Trophoblast cell (in vitro differentiated cells and primary cell): Measurements from ENCODE around the gene SMO.
"Not testable (repeated sequence)": the region's sequence is repeated elsewhere in the genome, so short reads cannot be mapped to it uniquely, and the experiment has no call there.

Source experiments
- DNase-seq, 2 donors: peaks; one replicate each; pipeline ENCODE4 v3.0.0-alpha.2; 2016
- H2AFZ ChIP-seq: 2 replicates; pipeline ENCODE4 v1.6.1; 2013; ENCODE audit warnings: low read length, moderate library complexity, mild to moderate bottlenecking; ENCODE audit not compliant: insufficient read depth, poor library complexity
- H2AK5ac ChIP-seq: 2 replicates; pipeline ENCODE4 v1.6.1; 2013; ENCODE audit warnings: mild to moderate bottlenecking, low read length
- H2BK120ac ChIP-seq: 2 replicates; pipeline ENCODE4 v1.6.1; 2013; ENCODE audit warnings: low read length, mild to moderate bottlenecking, moderate library complexity; ENCODE audit not compliant: insufficient read depth, poor library complexity
- H2BK12ac ChIP-seq: 2 replicates; pipeline ENCODE4 v1.6.1; 2013; ENCODE audit warnings: mild to moderate bottlenecking, low read length, moderate library complexity
- H2BK5ac ChIP-seq: 2 replicates; pipeline ENCODE4 v1.6.1; 2013; ENCODE audit warnings: low read length, low read depth, moderate library complexity, mild to moderate bottlenecking; ENCODE audit not compliant: poor library complexity
- H3K14ac ChIP-seq: 2 replicates; pipeline ENCODE4 v1.6.1; 2013; ENCODE audit warnings: mild to moderate bottlenecking, low read length
- H3K18ac ChIP-seq: 2 replicates; pipeline ENCODE4 v1.6.1; 2013; ENCODE audit warnings: mild to moderate bottlenecking, low read length
- H3K23ac ChIP-seq: 2 replicates; pipeline ENCODE4 v1.6.1; 2013; ENCODE audit warnings: low read length
- H3K27ac ChIP-seq: 2 replicates; pipeline ENCODE4 v1.5.1; 2013; ENCODE audit warnings: low read depth, mild to moderate bottlenecking, inconsistent platforms, low read length, moderate library complexity
- H3K27me3 ChIP-seq: 2 replicates; pipeline ENCODE4 v1.6.1; 2013; ENCODE audit warnings: inconsistent platforms, mild to moderate bottlenecking, low read length, moderate library complexity; ENCODE audit not compliant: insufficient read depth
- H3K36me3 ChIP-seq, 2 experiments: 1 replicate in 1 of 2; 2 replicates in 1 of 2; pipeline ENCODE4 v1.6.1; 2013; ENCODE audit warnings: low read length in 2 of 2, mild to moderate bottlenecking in 2 of 2, moderate library complexity in 1 of 2; ENCODE audit not compliant: insufficient read depth in 2 of 2, control insufficient read depth in 1 of 2
- H3K4ac ChIP-seq: 2 replicates; pipeline ENCODE4 v1.6.1; 2013; ENCODE audit warnings: low read depth, mild to moderate bottlenecking, low read length, moderate library complexity
- H3K4me1 ChIP-seq, 2 experiments: 1 replicate in 1 of 2; 2 replicates in 1 of 2; pipeline ENCODE4 v1.6.1; 2013; ENCODE audit warnings: low read length in 2 of 2, mild to moderate bottlenecking in 2 of 2, moderate library complexity in 1 of 2; ENCODE audit not compliant: insufficient read depth in 2 of 2, control insufficient read depth in 1 of 2
- H3K4me2 ChIP-seq: 2 replicates; pipeline ENCODE4 v1.6.1; 2013; ENCODE audit warnings: inconsistent platforms, mild to moderate bottlenecking, low read length, moderate library complexity
- H3K4me3 ChIP-seq: 2 replicates; pipeline ENCODE4 v1.5.1; 2013; ENCODE audit warnings: mild to moderate bottlenecking, low read depth, low read length, inconsistent platforms
- H3K79me1 ChIP-seq: one replicate; pipeline ENCODE4 v1.6.1; 2013; ENCODE audit warnings: low read length
- H3K79me2 ChIP-seq: 2 replicates; pipeline ENCODE4 v1.6.1; 2013; ENCODE audit warnings: low read length, mild to moderate bottlenecking; ENCODE audit not compliant: control insufficient read depth, insufficient read depth, poor library complexity
- H3K9ac ChIP-seq: 2 replicates; pipeline ENCODE4 v1.6.1; 2013; ENCODE audit warnings: mild to moderate bottlenecking, low read length
- H3K9me3 ChIP-seq: 2 replicates; pipeline ENCODE4 v1.6.1; 2013; ENCODE audit warnings: low read depth, mild to moderate bottlenecking, control low read depth, inconsistent platforms, low read length; ENCODE audit not compliant: insufficient read depth
- H4K12ac ChIP-seq: 2 replicates; pipeline ENCODE4 v1.6.1; 2013; ENCODE audit warnings: low read depth, mild to moderate bottlenecking, low read length, moderate library complexity
- H4K8ac ChIP-seq: 2 replicates; pipeline ENCODE4 v1.6.1; 2013; ENCODE audit warnings: low read depth, mild to moderate bottlenecking, low read length, moderate library complexity
- H4K91ac ChIP-seq: one replicate; pipeline ENCODE4 v1.6.1; 2013; ENCODE audit warnings: low read depth, mild to moderate bottlenecking, low read length, moderate library complexity
- WGBS: extraction: QIAGEN DNeasy Blood & Tissue Kit; methylation state at CpG from one replicate; pipeline ENCODE4 v1.1.7; 2013; ENCODE audit warnings: missing lambda C conversion rate; ENCODE audit not compliant: insufficient read length, insufficient coverage; ENCODE audit errors: extremely low coverage; 5-methylcytosine and 5-hydroxymethylcytosine counted together

The SMO gene

DNA sequence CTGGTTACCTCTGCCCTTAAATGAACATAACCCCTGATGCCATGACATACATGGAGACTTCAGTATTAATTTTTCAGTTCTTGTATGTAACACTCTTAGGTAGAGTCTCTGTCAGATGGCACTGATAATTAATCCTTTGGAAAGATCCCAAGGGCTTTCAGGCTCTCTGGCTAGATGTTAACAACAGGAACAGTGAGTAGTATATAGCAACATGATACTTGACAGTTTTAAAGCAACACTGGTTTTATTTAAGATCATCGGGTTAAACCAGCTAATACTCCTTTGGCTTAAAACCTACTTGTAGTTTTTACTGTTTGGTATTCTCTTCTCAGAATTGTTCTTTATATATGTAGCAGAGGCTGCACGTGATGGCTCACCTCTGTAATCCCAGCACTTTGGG is 63.7 kb downstream of the SMO start:
- Histone ChIP-seq H3K4me1 (no peaks in the 10 kb centered on the region), H2AFZ (no peak overlapping the region), H3K79me1 (no peaks in the 10 kb centered on the region), H4K8ac (no peak overlapping the region), H3K79me2 (no peaks in the 10 kb centered on the region), H3K18ac (no peak overlapping the region), H2BK12ac (no peak overlapping the region), H3K14ac (no peak overlapping the region), H2BK120ac (no peak overlapping the region), H2BK5ac (no peak overlapping the region), H3K23ac (no peak overlapping the region), H3K4me3 (no peak overlapping the region), H4K12ac (no peak overlapping the region), H3K27me3 (no peaks in the 10 kb centered on the region), H3K9me3 (no peaks in the 10 kb centered on the region), H3K27ac (no peak overlapping the region), H3K4me2 (no peak overlapping the region), H4K91ac (no peak overlapping the region), H3K9ac (no peak overlapping the region), H3K4ac (no peak overlapping the region), H2AK5ac (no peak overlapping the region), H3K36me3 (no peaks in the 10 kb centered on the region)
- no CpG with 5 or more reads among the region's 2 CpGs for WGBS
- DNase-seq, result no peak

DNA sequence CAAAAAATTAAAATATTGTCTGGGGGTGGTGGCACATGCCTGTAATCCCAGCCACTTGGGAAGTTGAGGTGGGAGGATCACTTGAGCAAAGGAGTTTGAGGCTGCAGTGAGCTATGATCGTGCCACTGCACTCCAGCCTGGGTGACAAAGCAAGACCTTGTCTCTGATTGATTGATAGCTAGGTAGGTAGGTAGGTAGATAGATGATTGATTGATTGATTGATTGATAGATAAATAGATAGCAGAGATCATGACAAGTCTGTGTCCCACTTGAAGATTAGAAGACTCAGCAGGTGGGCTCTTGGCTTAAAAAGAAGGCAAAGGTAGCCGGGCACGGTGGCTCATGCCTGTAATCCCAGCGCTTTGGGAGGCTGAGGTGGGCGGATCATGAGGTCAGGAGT is 64.2 kb downstream of the SMO start:
- H2AFZ ChIP-seq, H2BK5ac ChIP-seq, H2BK120ac ChIP-seq, H3K4me2 ChIP-seq, H3K9ac ChIP-seq, H4K91ac ChIP-seq, H3K14ac ChIP-seq, H3K27me3 ChIP-seq, H3K36me3 ChIP-seq, H3K4me3 ChIP-seq, H3K79me2 ChIP-seq, H3K79me1 ChIP-seq, H3K23ac ChIP-seq, H2AK5ac ChIP-seq, DNase-seq, H2BK12ac ChIP-seq, H3K4ac ChIP-seq, H4K8ac ChIP-seq, H3K27ac ChIP-seq, H3K18ac ChIP-seq, H3K4me1 ChIP-seq, H4K12ac ChIP-seq, H3K9me3 ChIP-seq: not testable (repeated sequence)
- WGBS, result no CpG with 5 or more reads among the region's 5 CpGs

DNA sequence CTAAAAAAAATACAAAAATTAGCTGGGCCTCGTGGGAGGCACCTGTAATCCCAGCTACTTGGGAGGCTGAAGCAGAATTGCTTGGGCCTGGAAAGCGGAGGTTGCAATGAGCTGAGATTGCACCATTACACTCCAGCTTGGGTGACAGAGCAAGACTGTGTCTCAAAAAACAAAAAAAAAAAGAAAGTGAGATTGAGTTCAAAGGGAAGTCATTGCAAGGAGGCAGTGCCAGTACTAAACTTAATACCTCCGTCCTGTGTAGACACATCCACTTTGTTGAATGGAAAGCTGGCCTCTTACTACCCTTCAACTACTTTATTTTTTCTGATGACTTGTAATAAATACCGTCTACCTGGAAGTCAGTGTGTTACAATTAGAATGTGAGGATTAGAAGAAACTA is 67.4 kb downstream of the SMO start:
- H3K79me1 ChIP-seq, result no peaks in the 10 kb centered on the region
- no peak overlapping the region for H3K4me3 ChIP-seq
- H3K14ac ChIP-seq, result no peak overlapping the region
- H3K27me3 ChIP-seq, result no peaks in the 10 kb centered on the region
- no peak overlapping the region for H3K18ac ChIP-seq
- H3K4me2 ChIP-seq, result no peak overlapping the region
- H3K27ac ChIP-seq, result no peak overlapping the region
- DNase-seq, result no peak
- whole genome bisulfite sequencing, result no CpG with 5 or more reads among the region's 4 CpGs
- no peak overlapping the region for H2BK120ac ChIP-seq
- H4K8ac ChIP-seq, result no peak overlapping the region
- H3K79me2 ChIP-seq, result no peaks in the 10 kb centered on the region
- no peak overlapping the region for H2BK5ac ChIP-seq
- H3K9me3 ChIP-seq, result no peaks in the 10 kb centered on the region
- H2BK12ac ChIP-seq, result no peak overlapping the region
- no peak overlapping the region for H3K23ac ChIP-seq
- H2AK5ac ChIP-seq, result no peak overlapping the region
- no peak overlapping the region for H4K12ac ChIP-seq
- H2AFZ ChIP-seq, result no peak overlapping the region
- no peaks in the 10 kb centered on the region for H3K36me3 ChIP-seq
- no peak overlapping the region for H4K91ac ChIP-seq
- H3K4me1 ChIP-seq, result no peaks in the 10 kb centered on the region
- no peak overlapping the region for H3K4ac ChIP-seq
- H3K9ac ChIP-seq, result no peak overlapping the region

DNA sequence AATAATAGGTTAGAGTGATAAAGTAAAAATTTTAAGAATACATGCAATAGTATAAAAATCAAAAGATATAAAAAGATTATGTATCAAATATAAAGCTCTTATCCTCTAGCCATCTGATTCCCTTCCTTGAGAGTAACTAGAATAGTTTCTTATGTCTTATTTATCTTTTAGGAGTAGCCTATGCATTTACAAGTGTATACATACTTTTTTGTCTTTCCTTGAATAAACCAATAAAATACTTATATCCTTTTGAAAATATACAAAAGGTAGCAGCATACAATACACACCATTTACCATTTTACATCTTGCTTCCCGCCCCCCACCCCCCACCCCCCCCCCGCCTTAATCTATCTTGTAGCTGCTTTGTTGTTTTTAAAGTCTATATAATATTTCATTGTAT is 67.8 kb downstream of the SMO start:
- no peaks in the 10 kb centered on the region for H3K27me3 ChIP-seq
- H3K18ac ChIP-seq, result no peak overlapping the region
- no peaks in the 10 kb centered on the region for H3K79me1 ChIP-seq
- H3K4me1 ChIP-seq, result no peaks in the 10 kb centered on the region
- H3K14ac ChIP-seq, result no peak overlapping the region
- H2BK5ac ChIP-seq, result no peak overlapping the region
- no peak overlapping the region for H3K9ac ChIP-seq
- no peak overlapping the region for H4K91ac ChIP-seq
- no peak overlapping the region for H2AK5ac ChIP-seq
- no peak overlapping the region for H2BK12ac ChIP-seq
- no peak overlapping the region for H2AFZ ChIP-seq
- H4K8ac ChIP-seq, result no peak overlapping the region
- H3K36me3 ChIP-seq, result no peaks in the 10 kb centered on the region
- H3K23ac ChIP-seq, result no peak overlapping the region
- H3K27ac ChIP-seq, result no peak overlapping the region
- H2BK120ac ChIP-seq, result no peak overlapping the region
- H3K4ac ChIP-seq, result no peak overlapping the region
- H3K79me2 ChIP-seq, result no peaks in the 10 kb centered on the region
- H3K4me2 ChIP-seq, result no peak overlapping the region
- no peak overlapping the region for H4K12ac ChIP-seq
- no peaks in the 10 kb centered on the region for H3K9me3 ChIP-seq
- WGBS, result no CpG with 5 or more reads among the region's 2 CpGs
- DNase-seq, result no peak
- no peak overlapping the region for H3K4me3 ChIP-seq

DNA sequence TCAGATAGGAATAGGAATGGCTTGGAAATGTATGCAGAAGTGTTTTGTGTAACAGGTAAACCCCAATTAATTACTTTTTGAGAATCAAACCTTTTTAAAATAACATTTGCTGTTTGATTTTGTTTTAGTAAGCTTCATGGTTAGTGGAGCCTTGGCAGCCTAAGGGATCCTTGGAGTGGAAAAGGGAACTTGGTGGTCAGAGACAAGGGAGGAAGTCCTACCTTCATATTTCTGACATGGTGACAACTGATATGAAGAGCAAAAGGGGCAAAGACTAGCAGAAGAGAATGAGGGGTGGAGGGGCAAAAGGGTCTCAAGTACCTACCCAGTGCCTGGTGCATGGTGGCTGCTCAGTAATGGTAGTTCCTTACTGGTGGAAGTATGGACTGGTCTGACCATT is 68.7 kb downstream of the SMO start:
- Histone ChIP-seq H2AFZ (no peak overlapping the region), H2AK5ac (no peak overlapping the region), H3K14ac (no peak overlapping the region), H2BK120ac (no peak overlapping the region), H3K18ac (no peak overlapping the region), H3K23ac (no peak overlapping the region), H3K9me3 (no peaks in the 10 kb centered on the region), H4K12ac (no peak overlapping the region), H3K9ac (no peak overlapping the region), H3K4me3 (no peak overlapping the region), H3K27me3 (no peaks in the 10 kb centered on the region), H3K4me1 (peaks cover 0 to under 1% of the 10 kb centered on the region in 2 experiments), H3K27ac (no peak overlapping the region), H3K4me2 (no peak overlapping the region), H4K91ac (no peak overlapping the region), H3K4ac (no peak overlapping the region), H4K8ac (no peak overlapping the region), H3K79me2 (no peaks in the 10 kb centered on the region), H2BK12ac (no peak overlapping the region), H2BK5ac (no peak overlapping the region), H3K36me3 (no peaks in the 10 kb centered on the region), H3K79me1 (no peaks in the 10 kb centered on the region)
- no peak for DNase-seq
